Measurements from ENCODE around the gene RNU4-1.

DNA sequence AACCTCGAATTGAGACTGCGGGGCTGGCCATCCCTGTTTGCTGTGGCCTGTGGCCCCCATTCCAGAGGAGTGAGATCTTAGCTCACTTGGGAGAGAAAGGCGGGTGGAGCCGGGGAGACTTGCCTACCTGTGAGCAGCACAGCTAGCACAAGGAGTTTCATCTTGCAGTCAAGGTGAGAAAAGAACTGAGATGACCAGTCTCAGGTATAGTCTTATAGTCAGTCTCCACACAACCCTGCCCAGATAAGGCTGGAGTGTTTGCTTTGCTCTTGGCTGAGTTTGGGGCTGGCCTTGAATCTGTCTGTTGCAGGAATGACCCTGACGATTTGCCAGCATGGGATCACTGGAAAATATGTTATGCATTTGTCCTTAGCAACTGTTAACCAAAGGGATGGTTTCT is 34.6 kb upstream of the RNU4-1 start, which contains the start of gene PLA2G1B:
- TF ChIP-seq SP2 (IDR thresholded peaks at IDR 0.05; ENCODE audit: extremely low read depth, low read depth, low read length, poor library complexity, severe bottlenecking) (no peak), XRCC5 (IDR thresholded peaks at IDR 0.05; ENCODE audit: low read depth, low read length) (no peak), RAD51 (IDR thresholded peaks at IDR 0.05; ENCODE audit: borderline replicate concordance, low read depth) (no peak), HNRNPL (IDR thresholded peaks at IDR 0.05; ENCODE audit: low read depth, low read length) (no peak)
- TF ChIP-seq, protein P1, sequence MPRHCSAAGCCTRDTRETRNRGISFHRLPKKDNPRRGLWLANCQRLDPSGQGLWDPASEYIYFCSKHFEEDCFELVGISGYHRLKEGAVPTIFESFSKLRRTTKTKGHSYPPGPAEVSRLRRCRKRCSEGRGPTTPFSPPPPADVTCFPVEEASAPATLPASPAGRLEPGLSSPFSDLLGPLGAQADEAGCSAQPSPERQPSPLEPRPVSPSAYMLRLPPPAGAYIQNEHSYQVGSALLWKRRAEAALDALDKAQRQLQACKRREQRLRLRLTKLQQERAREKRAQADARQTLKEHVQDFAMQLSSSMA (CRISPR knock-in tag; IDR thresholded peaks at IDR 0.05) = no peak
- TF ChIP-seq, protein P2, sequence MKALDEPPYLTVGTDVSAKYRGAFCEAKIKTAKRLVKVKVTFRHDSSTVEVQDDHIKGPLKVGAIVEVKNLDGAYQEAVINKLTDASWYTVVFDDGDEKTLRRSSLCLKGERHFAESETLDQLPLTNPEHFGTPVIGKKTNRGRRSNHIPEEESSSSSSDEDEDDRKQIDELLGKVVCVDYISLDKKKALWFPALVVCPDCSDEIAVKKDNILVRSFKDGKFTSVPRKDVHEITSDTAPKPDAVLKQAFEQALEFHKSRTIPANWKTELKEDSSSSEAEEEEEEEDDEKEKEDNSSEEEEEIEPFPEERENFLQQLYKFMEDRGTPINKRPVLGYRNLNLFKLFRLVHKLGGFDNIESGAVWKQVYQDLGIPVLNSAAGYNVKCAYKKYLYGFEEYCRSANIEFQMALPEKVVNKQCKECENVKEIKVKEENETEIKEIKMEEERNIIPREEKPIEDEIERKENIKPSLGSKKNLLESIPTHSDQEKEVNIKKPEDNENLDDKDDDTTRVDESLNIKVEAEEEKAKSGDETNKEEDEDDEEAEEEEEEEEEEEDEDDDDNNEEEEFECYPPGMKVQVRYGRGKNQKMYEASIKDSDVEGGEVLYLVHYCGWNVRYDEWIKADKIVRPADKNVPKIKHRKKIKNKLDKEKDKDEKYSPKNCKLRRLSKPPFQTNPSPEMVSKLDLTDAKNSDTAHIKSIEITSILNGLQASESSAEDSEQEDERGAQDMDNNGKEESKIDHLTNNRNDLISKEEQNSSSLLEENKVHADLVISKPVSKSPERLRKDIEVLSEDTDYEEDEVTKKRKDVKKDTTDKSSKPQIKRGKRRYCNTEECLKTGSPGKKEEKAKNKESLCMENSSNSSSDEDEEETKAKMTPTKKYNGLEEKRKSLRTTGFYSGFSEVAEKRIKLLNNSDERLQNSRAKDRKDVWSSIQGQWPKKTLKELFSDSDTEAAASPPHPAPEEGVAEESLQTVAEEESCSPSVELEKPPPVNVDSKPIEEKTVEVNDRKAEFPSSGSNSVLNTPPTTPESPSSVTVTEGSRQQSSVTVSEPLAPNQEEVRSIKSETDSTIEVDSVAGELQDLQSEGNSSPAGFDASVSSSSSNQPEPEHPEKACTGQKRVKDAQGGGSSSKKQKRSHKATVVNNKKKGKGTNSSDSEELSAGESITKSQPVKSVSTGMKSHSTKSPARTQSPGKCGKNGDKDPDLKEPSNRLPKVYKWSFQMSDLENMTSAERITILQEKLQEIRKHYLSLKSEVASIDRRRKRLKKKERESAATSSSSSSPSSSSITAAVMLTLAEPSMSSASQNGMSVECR (CRISPR knock-in tag; IDR thresholded peaks at IDR 0.05) = no peak
